ENCODE measurements around the gene ARHGEF10L.
A peak's percentile ranks its signal among the peaks of the same experiment; 100 is the strongest.
"Not testable (repeated sequence)": the region's sequence is repeated elsewhere in the genome, so short reads cannot be mapped to it uniquely, and the experiment has no call there.

Gene ARHGEF10L, protein sequence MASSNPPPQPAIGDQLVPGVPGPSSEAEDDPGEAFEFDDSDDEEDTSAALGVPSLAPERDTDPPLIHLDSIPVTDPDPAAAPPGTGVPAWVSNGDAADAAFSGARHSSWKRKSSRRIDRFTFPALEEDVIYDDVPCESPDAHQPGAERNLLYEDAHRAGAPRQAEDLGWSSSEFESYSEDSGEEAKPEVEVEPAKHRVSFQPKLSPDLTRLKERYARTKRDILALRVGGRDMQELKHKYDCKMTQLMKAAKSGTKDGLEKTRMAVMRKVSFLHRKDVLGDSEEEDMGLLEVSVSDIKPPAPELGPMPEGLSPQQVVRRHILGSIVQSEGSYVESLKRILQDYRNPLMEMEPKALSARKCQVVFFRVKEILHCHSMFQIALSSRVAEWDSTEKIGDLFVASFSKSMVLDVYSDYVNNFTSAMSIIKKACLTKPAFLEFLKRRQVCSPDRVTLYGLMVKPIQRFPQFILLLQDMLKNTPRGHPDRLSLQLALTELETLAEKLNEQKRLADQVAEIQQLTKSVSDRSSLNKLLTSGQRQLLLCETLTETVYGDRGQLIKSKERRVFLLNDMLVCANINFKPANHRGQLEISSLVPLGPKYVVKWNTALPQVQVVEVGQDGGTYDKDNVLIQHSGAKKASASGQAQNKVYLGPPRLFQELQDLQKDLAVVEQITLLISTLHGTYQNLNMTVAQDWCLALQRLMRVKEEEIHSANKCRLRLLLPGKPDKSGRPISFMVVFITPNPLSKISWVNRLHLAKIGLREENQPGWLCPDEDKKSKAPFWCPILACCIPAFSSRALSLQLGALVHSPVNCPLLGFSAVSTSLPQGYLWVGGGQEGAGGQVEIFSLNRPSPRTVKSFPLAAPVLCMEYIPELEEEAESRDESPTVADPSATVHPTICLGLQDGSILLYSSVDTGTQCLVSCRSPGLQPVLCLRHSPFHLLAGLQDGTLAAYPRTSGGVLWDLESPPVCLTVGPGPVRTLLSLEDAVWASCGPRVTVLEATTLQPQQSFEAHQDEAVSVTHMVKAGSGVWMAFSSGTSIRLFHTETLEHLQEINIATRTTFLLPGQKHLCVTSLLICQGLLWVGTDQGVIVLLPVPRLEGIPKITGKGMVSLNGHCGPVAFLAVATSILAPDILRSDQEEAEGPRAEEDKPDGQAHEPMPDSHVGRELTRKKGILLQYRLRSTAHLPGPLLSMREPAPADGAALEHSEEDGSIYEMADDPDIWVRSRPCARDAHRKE (N-terminal part only)

GRCh38 chr1:17539477-17540254 is at the start of gene ARHGEF10L:
Gene ARHGEF10L (plus strand): TSS chr1:17539698. CDS start chr1:17580596, 40,898 bp downstream.
- DNase-seq = no peak

DNA sequence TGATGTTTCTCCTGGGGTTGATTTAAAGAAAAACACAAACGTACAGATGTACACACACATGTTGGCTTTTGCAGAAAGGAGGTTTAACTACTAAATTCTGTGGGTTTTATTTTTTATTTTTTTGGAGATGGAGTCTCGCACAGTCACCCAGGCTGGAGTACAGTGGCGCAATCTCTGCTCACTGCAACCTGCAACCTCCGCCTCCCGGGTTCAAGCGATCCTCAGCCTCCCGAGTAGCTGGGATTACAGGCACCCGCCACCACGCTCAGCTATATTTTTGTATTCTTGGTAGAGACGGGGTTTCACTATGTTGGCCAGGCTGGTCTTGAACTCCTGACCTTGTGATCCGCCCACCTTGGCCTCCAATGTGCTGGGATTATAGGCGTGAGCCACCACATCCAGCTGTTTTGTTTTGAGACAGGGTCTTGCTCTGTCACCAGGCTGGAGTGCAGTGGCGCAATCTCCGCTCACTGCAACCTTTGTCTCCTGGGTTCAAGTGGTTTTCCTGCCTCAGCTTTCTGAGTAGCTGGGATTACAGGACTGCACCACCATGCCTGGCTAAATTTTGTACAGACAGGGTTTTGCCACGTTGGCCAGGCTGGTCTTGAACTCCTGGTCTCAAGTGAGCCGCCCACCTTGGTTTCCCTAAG is 49.6 kb upstream of the ARHGEF10L start:
- not testable (repeated sequence) for DNase-seq

DNA sequence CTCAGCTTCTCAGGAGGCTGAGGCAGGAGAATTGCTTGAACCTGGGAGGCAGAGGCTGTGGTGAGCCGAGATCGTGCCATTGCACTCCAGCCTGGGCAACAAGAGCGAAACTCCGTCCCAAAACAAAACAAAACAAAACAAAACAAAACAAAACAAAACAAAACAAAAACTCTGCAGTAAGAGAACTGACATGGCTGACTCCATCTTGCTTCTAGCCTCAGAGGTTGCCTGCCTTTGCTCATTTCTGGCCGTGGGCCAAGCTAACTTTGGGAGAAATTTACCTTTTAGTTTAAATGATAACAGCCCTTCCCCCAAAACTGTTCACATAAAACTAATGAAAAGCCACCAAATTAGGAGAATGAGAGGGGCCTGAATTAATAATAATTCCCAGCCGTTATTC is 48.8 kb upstream of the ARHGEF10L start:
- not testable (repeated sequence) for DNase-seq

DNA sequence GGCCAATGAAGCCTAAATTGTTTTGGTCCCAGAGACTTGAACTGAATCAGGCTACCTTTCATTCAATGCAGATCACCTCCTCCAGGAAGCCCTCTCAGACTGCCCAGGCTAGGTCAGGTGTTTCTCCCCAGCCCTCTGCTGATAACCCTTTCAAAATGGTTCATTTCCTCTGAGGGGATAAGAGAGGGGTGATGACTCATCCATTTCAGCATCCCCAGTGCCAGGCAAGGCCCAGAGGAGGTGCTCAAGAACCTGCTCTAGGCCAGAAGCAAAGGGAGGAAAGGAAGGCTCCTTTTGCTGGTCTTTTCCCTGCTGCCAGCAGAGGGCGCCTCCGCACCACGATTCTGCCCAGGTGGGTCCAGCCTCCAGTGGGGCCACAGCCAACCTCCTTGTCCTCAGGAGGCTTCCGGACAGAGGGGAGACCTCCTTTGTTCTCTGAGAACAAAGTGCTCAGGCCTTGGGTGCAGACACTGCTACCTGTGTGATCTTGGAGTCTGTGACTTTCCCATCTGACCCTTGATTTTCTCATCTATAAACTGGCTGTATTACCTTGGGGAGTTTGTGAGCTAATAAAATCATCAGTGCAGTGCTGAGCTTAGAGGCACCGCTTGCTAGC is 45.3 kb upstream of the ARHGEF10L start:
- no peak for DNase-seq

DNA sequence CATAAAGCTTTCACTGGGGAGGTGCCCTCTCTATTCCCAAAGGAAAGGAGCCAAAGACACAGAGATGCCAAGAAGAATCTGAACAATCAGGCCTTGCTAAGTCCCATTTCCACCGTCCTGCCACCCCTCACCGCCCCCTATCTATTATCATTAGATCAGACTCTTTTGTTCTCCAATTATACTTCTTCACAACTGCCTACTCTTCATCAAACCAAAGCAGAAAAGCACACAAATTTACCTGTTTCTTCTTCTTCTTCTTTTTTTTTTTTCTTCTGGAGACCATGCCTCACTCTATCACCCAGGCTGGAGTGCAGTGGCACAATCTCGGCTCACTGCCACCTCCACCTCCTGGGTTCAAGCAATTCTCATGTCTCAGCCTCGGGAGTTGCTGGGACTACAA is 43.1 kb upstream of the ARHGEF10L start:
- DNase-seq = no peak

DNA sequence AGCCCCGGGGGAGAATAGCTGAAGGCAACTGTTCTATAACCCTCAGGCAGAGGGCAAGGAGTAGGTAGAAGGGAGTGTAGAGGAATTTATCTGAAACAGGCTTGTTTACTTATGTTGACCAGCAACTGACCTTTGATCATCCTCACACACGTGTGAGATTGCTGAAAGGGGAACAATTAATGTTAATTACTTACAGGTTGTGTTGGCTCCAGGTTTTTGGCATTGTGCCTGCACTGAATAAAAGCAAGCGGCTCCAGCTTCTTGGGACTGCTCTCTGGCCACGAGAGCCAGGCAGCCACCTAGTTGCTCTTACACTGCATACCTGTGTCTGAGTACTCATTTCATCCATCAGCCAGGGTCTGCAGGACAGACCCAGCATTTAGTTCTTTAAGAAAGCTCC is 41.3 kb upstream of the ARHGEF10L start:
- no peak for DNase-seq

DNA sequence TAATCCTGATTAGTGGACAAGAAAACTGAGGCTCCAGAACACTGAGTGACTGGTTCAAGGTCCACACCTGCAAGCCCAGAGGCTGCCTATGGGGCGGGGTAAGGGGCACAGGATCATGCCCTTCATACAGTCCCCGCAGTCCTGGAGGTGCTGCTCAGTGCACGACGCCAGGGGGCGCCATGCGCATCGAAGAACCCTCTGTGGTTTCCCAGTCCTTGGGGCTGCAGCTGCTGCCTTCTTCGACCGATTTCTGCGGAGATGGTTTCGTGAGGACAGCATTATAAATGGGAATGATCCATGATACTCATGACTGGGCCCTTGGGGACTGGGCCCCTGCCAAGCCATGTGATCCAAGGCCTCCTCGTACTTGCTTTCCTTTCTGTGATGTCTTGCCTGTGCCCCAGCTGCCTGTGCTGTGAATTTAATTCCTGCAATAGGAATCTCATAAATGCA is 37.1 kb upstream of the ARHGEF10L start:
- DNase-seq = peak; percentile 58

GRCh38 chr1:17503146-17503545 is 36.4 kb upstream of the ARHGEF10L start:
- no peak for DNase-seq

DNA sequence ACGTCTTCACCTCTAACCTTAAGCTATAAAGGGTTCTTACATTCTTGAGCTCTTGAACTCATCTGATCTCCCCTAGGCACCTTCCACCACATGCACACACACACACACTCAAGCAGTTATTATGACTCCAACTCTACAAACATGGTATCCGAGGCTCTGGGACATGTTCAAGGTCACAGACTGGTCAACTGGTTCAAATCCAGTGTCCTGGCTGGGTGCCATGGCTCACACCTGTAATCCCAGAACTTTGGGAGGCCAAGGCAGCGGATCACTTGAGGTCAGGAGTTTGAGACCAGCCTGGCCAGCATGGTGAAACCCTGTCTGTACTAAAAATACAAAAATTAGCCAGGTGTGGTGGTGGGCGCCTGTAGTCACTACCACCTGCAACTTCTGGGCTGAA is 32.3 kb upstream of the ARHGEF10L start:
- not testable (repeated sequence) for DNase-seq

GRCh38 chr1:17507915-17508314 is 31.6 kb upstream of the ARHGEF10L start:
- no peak for DNase-seq

DNA sequence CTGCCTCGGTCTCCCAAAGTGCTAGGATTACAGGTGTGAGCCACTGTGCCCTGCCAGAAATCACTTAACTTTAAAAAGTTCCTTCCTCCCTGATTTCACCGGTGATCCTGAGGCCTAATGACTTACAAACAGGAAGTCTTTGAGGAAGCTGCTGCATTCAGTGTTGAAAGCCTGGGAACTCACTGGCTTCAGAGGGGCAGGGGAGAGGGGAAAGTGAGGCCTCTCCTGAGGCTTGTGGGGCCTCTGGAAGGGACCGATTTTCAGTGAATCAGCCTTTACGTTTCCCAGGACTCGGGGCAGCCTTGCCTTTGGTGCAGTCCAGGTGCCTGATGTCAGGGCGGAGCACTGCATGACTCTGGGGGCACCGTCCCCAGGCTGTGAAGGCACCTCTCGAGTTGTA is 30.1 kb upstream of the ARHGEF10L start:
- no peak for DNase-seq

- DNase-seq = no peak
Observed at GRCh38 chr1:17510138-17510537, 29.4 kb upstream of the ARHGEF10L start.

DNA sequence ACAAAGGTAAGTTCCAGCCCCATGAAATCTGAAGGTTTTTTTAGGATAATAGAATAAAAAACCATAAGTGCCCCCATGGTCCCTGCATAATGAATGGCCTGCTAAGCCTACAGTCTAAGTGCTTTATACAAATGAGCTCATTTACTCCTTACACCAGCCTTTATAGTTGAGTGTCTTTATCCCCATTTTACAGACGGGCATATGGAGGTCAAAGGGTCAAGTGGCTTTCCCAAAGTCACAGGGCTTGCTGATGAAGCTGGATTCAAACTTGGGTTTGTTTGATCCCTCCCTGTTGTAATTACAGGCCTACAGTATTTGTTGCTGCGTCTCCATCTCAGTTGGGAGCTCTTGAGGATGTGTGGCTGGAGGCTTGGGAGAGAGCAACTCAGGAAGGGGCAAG is 28.3 kb upstream of the ARHGEF10L start:
- no peak for DNase-seq

GRCh38 chr1:17513131-17513530 is 26.4 kb upstream of the ARHGEF10L start:
- DNase-seq = no peak

DNA sequence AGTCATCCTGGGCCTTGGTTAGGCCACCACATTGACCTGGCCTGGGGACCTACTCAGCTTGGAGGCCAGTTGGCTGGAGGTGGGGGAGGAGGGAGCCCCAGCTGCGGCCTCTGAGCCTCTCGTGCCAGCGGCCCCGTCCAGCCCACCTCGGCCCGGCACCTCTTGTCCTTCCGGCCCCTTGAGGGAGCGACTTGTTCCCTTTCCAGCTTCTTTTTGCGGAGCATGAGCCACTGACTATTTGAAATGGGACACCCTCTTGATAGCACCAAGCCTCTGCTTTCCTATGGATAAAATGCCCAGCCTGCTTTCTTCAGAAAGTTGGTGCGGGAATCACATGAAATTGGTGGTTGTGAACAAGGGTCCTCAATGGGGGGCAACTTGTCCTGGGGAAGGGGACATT is 24.7 kb upstream of the ARHGEF10L start:
- DNase-seq = no peak

DNA sequence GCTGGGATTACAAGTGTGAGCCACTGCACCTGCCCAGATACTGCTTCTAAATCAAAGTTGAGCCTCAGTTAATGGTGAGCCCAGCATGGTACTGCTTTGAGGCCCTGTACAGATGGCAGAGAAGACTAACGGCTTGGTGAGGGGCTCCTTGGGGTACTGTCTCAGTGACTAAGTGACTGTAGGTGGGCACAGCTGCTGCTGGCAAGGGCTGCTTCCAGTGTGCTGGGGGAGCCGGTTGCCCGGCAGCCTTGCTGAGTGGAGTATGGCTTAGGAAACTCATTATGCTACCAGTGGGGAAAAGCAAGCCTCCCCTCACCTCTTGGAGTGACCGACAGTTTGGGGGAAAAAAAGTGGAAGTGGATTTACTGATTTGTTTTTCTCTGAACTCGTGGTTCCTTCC is 23.6 kb upstream of the ARHGEF10L start:
- no peak for DNase-seq

DNA sequence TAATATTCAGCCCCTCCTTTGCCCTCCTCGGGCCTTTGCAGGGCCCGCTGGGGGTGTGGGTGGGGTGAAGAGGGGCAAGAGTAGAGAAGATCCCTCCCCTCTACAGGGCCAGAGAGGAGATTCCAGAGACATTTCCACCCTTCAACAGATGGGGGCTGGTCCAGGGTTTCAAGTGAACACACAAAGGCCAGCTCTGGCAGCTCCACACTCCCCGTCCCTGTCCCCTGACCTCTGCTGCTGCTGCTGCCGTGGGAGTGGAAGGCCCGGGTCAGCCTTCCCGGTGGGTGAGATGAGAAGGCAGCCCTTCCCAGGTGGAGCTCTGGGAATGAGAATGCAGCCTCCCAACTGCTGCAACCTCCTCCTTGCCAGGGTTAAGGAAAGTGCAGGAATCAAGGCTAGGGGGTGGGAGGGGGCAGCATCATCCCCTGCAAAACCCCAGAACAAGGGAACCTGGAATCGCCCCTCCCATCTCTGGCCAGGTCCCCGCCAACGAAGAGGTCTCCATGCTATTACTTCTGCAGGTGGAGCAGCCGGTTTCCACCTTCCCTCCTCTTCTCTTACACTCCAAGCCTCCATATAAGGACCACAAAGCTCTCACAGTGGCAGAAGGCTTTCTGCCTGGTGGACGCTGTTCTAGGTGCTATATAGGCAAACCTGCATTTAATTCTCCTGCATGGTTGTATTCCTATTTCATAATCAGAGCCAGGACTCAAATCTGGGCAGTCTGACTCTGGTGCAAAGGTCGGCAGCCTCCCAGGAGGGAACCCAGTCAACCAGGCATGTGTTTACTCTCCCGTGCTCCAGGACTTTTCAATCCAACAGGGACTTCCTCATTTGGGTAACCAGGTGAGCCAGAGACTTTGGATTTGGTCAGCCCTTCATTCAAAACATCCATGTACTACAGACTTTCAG is 22.9 kb upstream of the ARHGEF10L start:
- no peak for DNase-seq

DNA sequence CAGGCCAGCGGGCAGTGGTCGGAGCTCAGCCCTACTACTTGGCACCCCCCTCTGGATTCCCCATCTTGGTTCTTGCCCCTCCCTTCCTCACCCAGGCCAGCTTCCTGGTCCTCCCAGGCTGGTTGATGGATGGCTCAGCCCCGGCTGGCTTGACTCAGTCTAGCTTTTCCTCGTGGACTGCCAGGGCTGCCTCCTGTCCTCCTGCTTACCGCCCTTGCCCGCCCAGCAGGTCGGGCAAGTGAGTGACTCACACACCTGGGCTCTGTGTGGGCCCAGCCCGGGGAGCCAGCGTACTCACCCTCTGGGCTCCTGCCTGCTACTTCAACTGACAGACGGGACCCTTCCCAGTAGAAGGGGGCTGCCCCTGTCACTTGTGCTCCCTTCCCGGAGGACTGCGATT is 19.5 kb upstream of the ARHGEF10L start:
- DNase-seq = no peak

GRCh38 chr1:17520473-17521319 is 18.8 kb upstream of the ARHGEF10L start:
- DNase-seq = no peak
